PC-3 (cell line): ENCODE data around the gene CRLF1. TPM values are rescaled to one million over a fixed set of nuclear protein-coding genes. Genes with fewer than 3 reads are reported as not detected.

Experiments
- ATAC-seq: fragments of 200-7000 bp; cut with Tn5 transposase; 2 replicates; pipeline ENCODE4 v1.9.1; 2020; ENCODE audit warnings: mild to moderate bottlenecking, moderate library complexity
- BruUV-seq: library from RNA; stranded (reverse); fragments of 400-500 nt; replicated peaks from 2 replicates; lab custom pipeline; 2021; lab: Mats Ljungman, UMichigan
- CTCF ChIA-PET: fragments of 300-600 bp; sonication (Branson Sonifier 250); formaldehyde crosslinking; loops from one replicate; lab custom pipeline; 2022; ENCODE audit warnings: antibody characterized with exemption; lab: Charles Lee
- POLR2A ChIA-PET: fragments of 300-600 bp; sonication (Branson Sonifier 250); formaldehyde crosslinking; loops from one replicate; lab custom pipeline; 2022; ENCODE audit warnings: antibody characterized with exemption; ENCODE audit not compliant: unreplicated experiment; lab: Charles Lee
- DNase-seq: peaks from one replicate; pipeline ENCODE4 v3.0.0-alpha.2; 2015
- H2AFZ ChIP-seq: fragments of 300-600 bp; sonication (generic); 2 replicates; pipeline ENCODE4 v1.6.0; 2016; ENCODE audit warnings: antibody characterized with exemption, low read length
- H3F3A ChIP-seq: fragments of 300-600 bp; sonication (generic); one replicate; pipeline ENCODE4 v1.6.0; 2017; ENCODE audit warnings: antibody characterized with exemption, low read length, control low read depth, mild to moderate bottlenecking; ENCODE audit not compliant: unreplicated experiment
- H3K27ac ChIP-seq: fragments of 300-600 bp; sonication (generic); 2 replicates; pipeline ENCODE4 v1.5.1; 2016; ENCODE audit warnings: mild to moderate bottlenecking, low read length
- H3K27me3 ChIP-seq: fragments of 300-600 bp; sonication (generic); 2 replicates; pipeline ENCODE4 v1.6.1; 2016; ENCODE audit warnings: low read length, mixed read lengths
- H3K36me3 ChIP-seq: fragments of 300-600 bp; sonication (generic); 2 replicates; pipeline ENCODE4 v1.6.1; 2016; ENCODE audit warnings: low read depth, mixed run types, low read length, mixed read lengths
- H3K4me1 ChIP-seq: fragments of 300-600 bp; sonication (generic); 2 replicates; pipeline ENCODE4 v1.5.1; 2016; ENCODE audit warnings: low read length; ENCODE audit not compliant: insufficient read depth
- H3K4me2 ChIP-seq: fragments of 300-600 bp; sonication (generic); 2 replicates; pipeline ENCODE4 v1.6.0; 2016; ENCODE audit warnings: low read length
- H3K4me3 ChIP-seq: fragments of 300-600 bp; sonication (generic); 2 replicates; pipeline ENCODE4 v1.5.1; 2016; ENCODE audit warnings: mild to moderate bottlenecking, low read length, mixed read lengths
- H3K79me2 ChIP-seq: fragments of 300-600 bp; sonication (generic); 2 replicates; pipeline ENCODE4 v1.6.1; 2017; ENCODE audit warnings: low read length, mixed read lengths
- H3K9ac ChIP-seq: fragments of 300-600 bp; sonication (generic); 2 replicates; pipeline ENCODE4 v1.6.0; 2016; ENCODE audit warnings: mild to moderate bottlenecking, low read length
- H3K9me2 ChIP-seq: fragments of 300-600 bp; sonication (generic); replicated peaks from 2 replicates; pipeline ENCODE4 v1.6.1; 2016; ENCODE audit warnings: mixed run types, low read length, mixed read lengths
- H3K9me3 ChIP-seq: fragments of 300-600 bp; sonication (generic); 2 replicates; pipeline ENCODE4 v1.6.1; 2016; ENCODE audit warnings: low read length, mixed read lengths
- H4K20me1 ChIP-seq: fragments of 300-600 bp; sonication (generic); 2 replicates; pipeline ENCODE4 v1.6.1; 2016; ENCODE audit warnings: low read length, mixed read lengths
- CTCF ChIP-seq: fragments of 300-600 bp; sonication (generic); conservative IDR thresholded peaks from 2 replicates; pipeline ENCODE4 v1.5.1; 2017; ENCODE audit warnings: antibody characterized with exemption, low read depth, mild to moderate bottlenecking, low read length
- EZH2 ChIP-seq: fragments of 300-600 bp; sonication (generic); IDR thresholded peaks from one replicate; pipeline ENCODE4 v1.6.1; 2017; ENCODE audit warnings: antibody characterized with exemption, mild to moderate bottlenecking, low read length; ENCODE audit not compliant: unreplicated experiment
- EZH2phosphoT487 ChIP-seq: fragments of 300-600 bp; sonication (generic); IDR thresholded peaks from 2 replicates; pipeline ENCODE4 v1.6.1; 2018; ENCODE audit warnings: mild to moderate bottlenecking, antibody characterized with exemption, low read length, borderline replicate concordance
- intact Hi-C: fragments of 100-400 bp; cut with micrococcal nuclease; formaldehyde crosslinking; loops from 2 replicates; pipeline ENCODE4 v1.9.0; 2023
- total RNA-seq: library from RNA; depleted of rRNA; stranded (reverse); fragments of >200 nt; gene quantifications from 2 replicates; pipeline ENCODE4 v1.2.3, GENCODE V29; 2014

CRLF1 gene
- total RNA-seq, 1 experiment from 2014 or later, result 2.6 TPM

- Histone ChIP-seq H3K4me2 (no peak overlapping the region), H3K9me3 (no peaks in the 10 kb centered on the region), H3K4me3 (no peak overlapping the region), H3K27me3 (peaks cover 21% of the 10 kb centered on the region), H4K20me1 (no peaks in the 10 kb centered on the region), H3F3A (no peaks in the 10 kb centered on the region), H3K9me2 (no peaks in the 10 kb centered on the region), H2AFZ (no peak overlapping the region), H3K79me2 (no peaks in the 10 kb centered on the region), H3K36me3 (no peaks in the 10 kb centered on the region), H3K27ac (no peak overlapping the region), H3K4me1 (peaks cover under 1% of the 10 kb centered on the region; the same call in 1 of the 2 replicates), H3K9ac (no peak overlapping the region)
- no TSS peak for BruUV-seq
- ChIA-PET POLR2A (no interaction called here), CTCF (no interaction called here)
- no peak for DNase-seq
- intact Hi-C loops, result no loop called here
- no peak for TF ChIP-seq EZH2phosphoT487
- TF ChIP-seq CTCF, result no peak
- no peak for TF ChIP-seq EZH2
- ATAC-seq, result no peak
Observed at GRCh38 chr19:18617562-18617961, 11.0 kb upstream of the CRLF1 start.

- TF ChIP-seq EZH2phosphoT487 (no peak), EZH2 (no peak), CTCF (no peak)
- Histone ChIP-seq H4K20me1 (no peaks in the 10 kb centered on the region), H3K9me2 (no peaks in the 10 kb centered on the region), H3K4me3 (no peak overlapping the region), H3K27me3 (peaks cover 36% of the 10 kb centered on the region), H3F3A (no peaks in the 10 kb centered on the region), H2AFZ (no peak overlapping the region), H3K4me2 (no peak overlapping the region), H3K79me2 (no peaks in the 10 kb centered on the region), H3K9me3 (no peaks in the 10 kb centered on the region), H3K36me3 (no peaks in the 10 kb centered on the region), H3K9ac (no peak overlapping the region), H3K4me1 (peaks cover 9% of the 10 kb centered on the region; the same call in 1 of the 2 replicates), H3K27ac (no peak overlapping the region)
- intact Hi-C loops, result no loop called here
- ATAC-seq, result no peak
- BruUV-seq, result no TSS peak
- ChIA-PET CTCF (no interaction called here), POLR2A (no interaction called here)
- no peak for DNase-seq
Observed at GRCh38 chr19:18616023-18616422, 9.4 kb upstream of the CRLF1 start.

- H3K9me3 ChIP-seq, result no peaks in the 10 kb centered on the region
- no peak overlapping the region for H3K4me3 ChIP-seq
- TF ChIP-seq CTCF, result no peak
- no peak for TF ChIP-seq EZH2
- no peak for TF ChIP-seq EZH2phosphoT487
- peaks cover 2% of the 10 kb centered on the region for H3F3A ChIP-seq
- H3K4me1 ChIP-seq, result peaks cover 9% of the 10 kb centered on the region; the same call in 1 of the 2 replicates
- peaks cover 59% of the 10 kb centered on the region for H3K27me3 ChIP-seq
- no peak overlapping the region for H3K4me2 ChIP-seq
- ATAC-seq, result no peak
- H2AFZ ChIP-seq, result no peak overlapping the region
- H4K20me1 ChIP-seq, result no peaks in the 10 kb centered on the region
- no TSS peak for BruUV-seq
- H3K79me2 ChIP-seq, result no peaks in the 10 kb centered on the region
- POLR2A ChIA-PET, result no interaction called here
- intact Hi-C loops, result no loop called here
- H3K9ac ChIP-seq, result no peak overlapping the region
- CTCF ChIA-PET, result no interaction called here
- H3K36me3 ChIP-seq, result no peaks in the 10 kb centered on the region
- DNase-seq, result no peak
- H3K9me2 ChIP-seq, result no peaks in the 10 kb centered on the region
- H3K27ac ChIP-seq, result no peak overlapping the region
Observed at GRCh38 chr19:18613589-18614234, 7.1 kb upstream of the CRLF1 start.
